A673 (cell line): ENCODE data around the gene VWF. TPM values are rescaled to one million over a fixed set of nuclear protein-coding genes. Genes with fewer than 3 reads are reported as not detected.

ENCODE experiments used
- BruUV-seq: library from RNA; stranded (reverse); fragments of 400-500 nt; replicated peaks from 2 replicates; lab custom pipeline; 2021; lab: Mats Ljungman, UMichigan
- CTCF ChIA-PET: fragments of 300-600 bp; sonication (Branson Sonifier 250); formaldehyde crosslinking; loops from one replicate; lab custom pipeline; 2022; ENCODE audit warnings: antibody characterized with exemption; lab: Charles Lee
- POLR2A ChIA-PET: fragments of 300-600 bp; sonication (Branson Sonifier 250); formaldehyde crosslinking; loops from one replicate; lab custom pipeline; 2022; ENCODE audit warnings: antibody characterized with exemption; ENCODE audit not compliant: low non-redundant PET; lab: Charles Lee
- DNase-seq: peaks from one replicate; pipeline ENCODE4 v3.0.0-alpha.2; 2015; ENCODE audit warnings: low spot score
- H3K27ac ChIP-seq: fragments of 200-600 bp; sonication (generic); 2 replicates; pipeline ENCODE4 v1.5.1; 2016; ENCODE audit warnings: mixed run types, low read depth, mild to moderate bottlenecking, mixed read lengths, antibody characterized with exemption, low read length; ENCODE audit not compliant: poor library complexity, severe bottlenecking
- H3K27me3 ChIP-seq: fragments of 200-600 bp; sonication (generic); replicated peaks from 2 replicates; pipeline ENCODE4 v1.6.1; 2017; ENCODE audit warnings: mixed run types, low read depth, mild to moderate bottlenecking, mixed read lengths, antibody characterized with exemption, low read length; ENCODE audit not compliant: insufficient read depth, poor library complexity
- H3K36me3 ChIP-seq: fragments of 200-600 bp; sonication (generic); 2 replicates; pipeline ENCODE4 v1.6.1; 2016; ENCODE audit warnings: mixed run types, mild to moderate bottlenecking, mixed read lengths, antibody characterized with exemption, low read length; ENCODE audit not compliant: insufficient read depth, poor library complexity, severe bottlenecking
- H3K4me1 ChIP-seq: fragments of 200-600 bp; sonication (generic); 2 replicates; pipeline ENCODE4 v1.6.1; 2017; ENCODE audit warnings: mixed run types, mild to moderate bottlenecking, mixed read lengths, antibody characterized with exemption, low read length; ENCODE audit not compliant: insufficient read depth, poor library complexity, severe bottlenecking
- H3K4me3 ChIP-seq: fragments of 200-600 bp; sonication (generic); 2 replicates; pipeline ENCODE4 v1.5.1; 2016; ENCODE audit warnings: low read depth, mixed run types, mild to moderate bottlenecking, mixed read lengths, low read length; ENCODE audit not compliant: poor library complexity, severe bottlenecking
- H3K9me3 ChIP-seq: fragments of 200-600 bp; sonication (generic); 2 replicates; pipeline ENCODE4 v1.6.1; 2016; ENCODE audit warnings: mixed run types, low read depth, mild to moderate bottlenecking, mixed read lengths, antibody characterized with exemption, low read length; ENCODE audit not compliant: poor library complexity, severe bottlenecking
- CTCF ChIP-seq: fragments of 300-800, 200-600 bp; sonication (generic); conservative IDR thresholded peaks from 2 replicates; pipeline ENCODE4 v1.5.1; 2017; ENCODE audit warnings: low read depth, mild to moderate bottlenecking, antibody characterized with exemption, low read length, moderate library complexity, mixed read lengths
- EZH2 ChIP-seq: fragments of 200-600 bp; sonication (generic); IDR thresholded peaks from 2 replicates; pipeline ENCODE4 v1.6.1; 2017; ENCODE audit warnings: borderline replicate concordance, low read depth, mild to moderate bottlenecking, mixed read lengths, antibody characterized with exemption, low read length; ENCODE audit not compliant: poor library complexity, severe bottlenecking
- intact Hi-C: fragments of 100-400 bp; cut with micrococcal nuclease; formaldehyde crosslinking; loops from one replicate; pipeline ENCODE4 v1.10.0; 2022; ENCODE audit not compliant: unreplicated experiment
- total RNA-seq: library from RNA; stranded (reverse); gene quantifications from 2 replicates; pipeline ENCODE4 v1.2.3, GENCODE V29; 2021

Gene VWF
- total RNA-seq, 1 experiment from 2014 or later: not detected

- no peak overlapping the region for H3K4me3 ChIP-seq
- intact Hi-C loops: loop anchor here (10.0 kb wide), 1 partner anchor 127 kb away; no protein-coding TSS in a partner anchor
- no peak overlapping the region for H3K27ac ChIP-seq
- ChIA-PET POLR2A (no interaction called here), CTCF (no interaction called here)
- BruUV-seq: no TSS peak
- H3K27me3 ChIP-seq: no peaks in the 10 kb centered on the region
- H3K36me3 ChIP-seq: no peaks in the 10 kb centered on the region
- DNase-seq: peak; percentile 18
- no peaks in the 10 kb centered on the region for H3K4me1 ChIP-seq
- peak; percentile 46 for TF ChIP-seq CTCF
- TF ChIP-seq EZH2: no peak
- H3K9me3 ChIP-seq: no peaks in the 10 kb centered on the region
These were observed 57.1 kb downstream of the VWF start for GRCh38 chr12:6067152-6067916.

GRCh38 chr12:6066651-6067050, 57.8 kb downstream of the VWF start:
- intact Hi-C loops: loop anchor here (10.0 kb wide), 1 partner anchor 128 kb away; no protein-coding TSS in a partner anchor
- H3K4me1 ChIP-seq: no peaks in the 10 kb centered on the region
- H3K36me3 ChIP-seq: no peaks in the 10 kb centered on the region
- TF ChIP-seq EZH2 (no peak), CTCF (no peak)
- CTCF ChIA-PET: no interaction called here
- BruUV-seq: no TSS peak
- H3K27me3 ChIP-seq: no peaks in the 10 kb centered on the region
- H3K9me3 ChIP-seq: no peaks in the 10 kb centered on the region
- no peak for DNase-seq
- H3K4me3 ChIP-seq: no peak overlapping the region
- POLR2A ChIA-PET: no interaction called here
- no peak overlapping the region for H3K27ac ChIP-seq

DNA sequence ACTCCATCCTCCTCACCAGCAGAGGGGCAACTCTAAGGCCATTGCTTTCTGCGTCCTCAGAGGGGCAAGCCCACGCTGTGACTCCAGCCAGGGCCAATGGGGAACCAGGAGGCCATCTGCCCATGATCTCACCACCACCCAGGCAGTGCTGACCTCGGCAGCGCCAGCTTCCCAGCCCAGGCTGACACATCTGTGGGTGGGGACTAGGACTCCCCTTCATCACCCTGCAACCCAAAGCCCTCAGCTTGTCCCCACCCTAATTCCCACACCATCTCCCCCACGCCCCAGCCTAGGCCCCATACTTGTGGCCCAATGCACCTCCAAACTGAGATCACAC, 58.6 kb downstream of the VWF start:
- H3K4me3 ChIP-seq: no peak overlapping the region
- ChIA-PET POLR2A (no interaction called here), CTCF (no interaction called here)
- BruUV-seq: no TSS peak
- H3K9me3 ChIP-seq: no peaks in the 10 kb centered on the region
- TF ChIP-seq EZH2 (no peak), CTCF (no peak)
- no peak for DNase-seq
- H3K27ac ChIP-seq: no peak overlapping the region
- H3K4me1 ChIP-seq: no peaks in the 10 kb centered on the region
- H3K27me3 ChIP-seq: no peaks in the 10 kb centered on the region
- intact Hi-C loops: loop anchor here (10.0 kb wide), 1 partner anchor 129 kb away; no protein-coding TSS in a partner anchor
- no peaks in the 10 kb centered on the region for H3K36me3 ChIP-seq
